ENCODE data around the gene MED12L.

- no peak for TF ChIP-seq EP300 (conservative IDR thresholded peaks at IDR 0.05; ENCODE audit: poor library complexity, severe bottlenecking)
- no peak for TF ChIP-seq CTCF (IDR thresholded peaks at IDR 0.05; ENCODE audit: poor library complexity, severe bottlenecking)
Observed at GRCh38 chr3:151119188-151119587, 33.7 kb downstream of the MED12L start.
